NCI-H2081 treated with DMSO at 0.1 percent for 48 hours (cell line): ENCODE measurements around the gene ERBB3.
A peak's percentile ranks its signal among the peaks of the same experiment; 100 is the strongest.
"Not testable (repeated sequence)": the region's sequence is repeated elsewhere in the genome, so short reads cannot be mapped to it uniquely, and the experiment has no call there.

Experiments used
- DNase-seq: peaks from one replicate; lab custom pipeline; 2025; lab: John Stamatoyannopoulos, UW

The ERBB3 gene

GRCh38 chr12:56114084-56114483 is 34.1 kb downstream of the ERBB3 start:
- no peak for DNase-seq

DNA sequence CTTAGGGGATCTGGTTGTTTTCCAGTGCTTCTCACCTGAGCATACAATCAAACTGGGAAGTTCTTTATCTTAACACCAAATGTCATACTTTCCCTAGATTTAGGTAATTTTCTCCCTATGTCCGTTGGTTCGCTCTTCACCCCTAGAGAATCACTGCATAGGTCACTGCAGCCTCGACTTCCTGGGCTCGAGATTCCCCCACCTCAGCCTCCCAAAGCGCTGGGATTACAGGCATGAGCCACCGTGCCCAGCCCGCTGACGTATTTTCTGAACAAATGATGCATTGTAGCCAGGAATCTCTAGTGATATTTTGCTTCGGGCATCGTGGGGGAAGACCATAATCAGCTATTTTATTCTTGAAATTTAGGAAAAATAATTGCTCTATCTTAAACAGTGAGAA is 35.4 kb downstream of the ERBB3 start:
- DNase-seq: no peak

- DNase-seq: peak; percentile 92
These were observed 36.5 kb downstream of the ERBB3 start, which contains the start of gene RPL41 for GRCh38 chr12:56116267-56117081. Gene RPL41 (plus strand): TSS chr12:56116633.

DNA sequence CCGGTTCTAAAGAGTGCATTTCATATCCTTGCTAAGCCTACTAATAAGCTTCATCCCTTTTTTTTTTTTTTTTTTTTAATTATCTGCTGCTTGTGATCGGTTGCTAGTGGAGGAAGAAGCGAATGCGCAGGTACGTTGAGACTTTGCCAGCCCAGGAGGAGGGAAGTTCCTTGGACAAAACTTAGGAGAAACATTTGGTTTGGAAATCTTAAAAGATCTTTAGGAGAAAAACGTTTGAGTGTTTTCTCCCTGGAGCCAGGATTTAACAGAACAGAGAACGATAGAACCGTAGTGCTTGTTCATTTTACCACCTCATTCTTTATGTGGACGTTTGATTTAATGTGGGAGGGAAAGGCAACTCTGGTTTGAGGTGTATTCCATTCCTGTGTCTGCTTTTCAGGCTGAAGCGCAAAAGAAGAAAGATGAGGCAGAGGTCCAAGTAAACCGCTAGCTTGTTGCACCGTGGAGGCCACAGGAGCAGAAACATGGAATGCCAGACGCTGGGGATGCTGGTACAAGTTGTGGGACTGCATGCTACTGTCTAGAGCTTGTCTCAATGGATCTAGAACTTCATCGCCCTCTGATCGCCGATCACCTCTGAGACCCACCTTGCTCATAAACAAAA is 37.2 kb downstream of the ERBB3 start:
- not testable (repeated sequence) for DNase-seq

DNA sequence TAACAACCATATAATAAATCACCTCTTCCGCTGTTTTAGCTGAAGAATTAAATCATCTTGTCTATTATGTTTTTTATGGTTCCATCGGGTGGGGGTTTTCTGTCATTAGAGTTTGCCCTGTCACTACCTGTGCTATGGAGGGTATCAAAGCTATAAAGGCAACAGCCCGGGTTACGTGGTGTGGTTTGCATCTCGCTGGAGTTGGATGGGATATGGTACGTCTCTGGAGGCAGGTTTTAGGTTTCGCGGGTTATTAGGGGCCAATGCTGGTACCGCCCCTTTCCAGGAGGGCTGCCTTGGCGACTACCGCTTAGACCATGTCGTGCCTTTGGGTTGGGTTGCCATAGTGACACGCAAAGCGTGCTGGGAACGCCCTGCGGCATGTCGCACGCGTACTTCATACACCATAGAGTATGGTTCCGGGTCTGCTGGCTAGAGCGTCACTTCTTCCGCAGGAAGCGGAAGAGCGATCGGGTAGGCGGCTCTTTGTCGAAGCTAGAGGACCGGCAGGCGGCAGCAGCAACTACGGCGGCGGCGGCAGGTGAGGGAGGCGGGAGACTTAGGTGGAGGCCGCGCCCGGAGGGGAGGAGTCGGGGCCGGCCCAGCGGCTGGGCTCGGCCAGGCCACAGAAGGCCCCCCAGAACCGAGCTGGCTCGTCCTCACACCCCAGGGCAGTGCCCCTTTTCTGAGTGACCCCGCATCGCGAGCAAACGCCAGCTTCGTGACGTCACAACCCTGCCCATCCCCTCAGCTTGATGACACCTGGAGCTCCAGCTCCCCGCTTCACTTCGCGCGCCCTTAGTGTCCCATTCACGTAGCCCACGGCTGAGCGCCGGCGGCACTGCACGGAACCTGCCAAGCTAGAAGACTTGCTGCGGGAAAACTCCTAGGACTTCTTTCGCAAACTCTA is 38.1 kb downstream of the ERBB3 start, which contains the start of gene ZC3H10:
Gene ZC3H10 (plus strand): TSS at position 489 of the 910 bp plus-strand sequence. CDS start 2,297 bp downstream, outside the sequence.
- peak; percentile 96 for DNase-seq

GRCh38 chr12:56118688-56119357 is 38.9 kb downstream of the ERBB3 start:
- DNase-seq: no peak

GRCh38 chr12:56119361-56119796 is 39.4 kb downstream of the ERBB3 start:
- DNase-seq: peak; percentile 40

DNA sequence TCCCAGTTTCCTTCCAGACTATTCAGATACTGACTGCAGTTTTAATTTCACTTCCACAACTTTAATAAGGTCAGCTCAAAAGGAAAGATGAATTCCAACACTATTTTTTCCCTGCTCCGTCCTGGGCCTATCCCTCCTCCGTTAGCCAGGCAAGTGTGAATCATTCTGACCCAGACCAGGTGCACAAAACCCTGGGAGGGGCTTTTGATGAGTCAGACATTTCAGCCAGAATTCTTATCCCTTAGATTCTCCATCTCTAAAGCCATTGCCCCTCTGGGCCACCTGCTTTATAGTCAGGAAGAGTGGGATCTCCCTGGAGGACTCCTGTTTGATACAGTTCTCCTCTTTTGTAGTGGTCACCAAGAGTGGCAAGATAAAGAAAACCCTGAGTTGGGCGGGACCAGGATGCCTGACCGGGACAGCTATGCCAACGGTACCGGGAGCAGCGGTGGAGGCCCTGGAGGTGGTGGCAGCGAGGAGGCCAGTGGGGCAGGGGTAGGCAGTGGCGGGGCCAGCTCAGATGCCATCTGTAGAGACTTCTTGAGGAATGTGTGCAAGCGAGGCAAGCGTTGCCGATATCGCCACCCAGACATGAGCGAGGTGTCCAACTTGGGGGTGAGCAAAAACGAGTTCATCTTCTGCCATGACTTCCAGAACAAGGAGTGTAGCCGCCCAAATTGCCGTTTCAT is 40.3 kb downstream of the ERBB3 start:
- no peak for DNase-seq

DNA sequence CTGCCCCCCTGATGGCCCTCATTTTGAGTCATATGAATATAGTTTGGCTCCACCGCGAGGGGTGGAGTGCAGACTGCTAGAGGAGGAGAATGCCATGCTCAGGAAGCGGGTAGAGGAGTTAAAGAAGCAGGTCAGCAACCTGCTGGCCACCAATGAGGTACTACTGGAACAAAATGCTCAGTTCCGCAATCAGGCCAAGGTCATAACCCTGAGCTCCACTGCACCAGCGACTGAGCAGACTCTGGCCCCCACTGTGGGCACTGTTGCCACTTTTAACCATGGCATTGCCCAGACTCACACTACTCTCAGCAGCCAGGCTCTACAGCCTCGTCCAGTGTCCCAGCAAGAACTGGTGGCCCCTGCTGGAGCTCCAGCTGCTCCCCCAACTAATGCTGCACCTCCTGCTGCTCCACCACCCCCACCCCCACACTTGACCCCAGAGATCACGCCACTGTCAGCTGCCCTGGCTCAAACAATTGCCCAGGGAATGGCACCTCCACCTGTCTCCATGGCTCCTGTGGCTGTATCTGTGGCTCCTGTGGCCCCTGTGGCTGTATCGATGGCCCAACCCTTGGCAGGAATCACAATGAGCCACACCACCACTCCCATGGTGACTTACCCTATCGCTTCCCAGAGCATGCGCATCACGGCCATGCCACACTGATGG is 41.4 kb downstream of the ERBB3 start:
- DNase-seq: no peak

- no peak for DNase-seq
These were observed 42.7 kb downstream of the ERBB3 start for GRCh38 chr12:56122637-56123036.

DNA sequence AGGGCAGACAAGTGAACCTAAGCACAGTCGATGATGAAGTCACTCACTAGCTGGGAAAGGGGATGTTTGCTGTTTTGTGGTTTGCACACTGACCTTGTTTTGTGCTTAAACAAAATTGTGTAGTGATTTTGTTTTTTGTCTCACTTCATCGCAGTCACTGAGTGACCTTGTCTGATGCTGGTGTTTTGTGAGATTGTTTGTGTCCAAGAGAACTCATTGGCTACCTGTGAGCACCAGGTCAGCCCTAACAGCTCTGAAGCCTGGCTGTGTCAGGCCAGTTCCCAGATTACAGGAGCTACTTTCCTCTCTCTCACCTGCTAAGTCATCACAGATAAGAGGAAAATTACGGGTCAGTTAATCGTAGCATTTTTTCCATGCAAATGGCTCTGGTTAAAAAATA is 44.2 kb downstream of the ERBB3 start:
- DNase-seq: no peak

- DNase-seq: no peak
These were observed 46.8 kb downstream of the ERBB3 start for GRCh38 chr12:56126732-56127239.

DNA sequence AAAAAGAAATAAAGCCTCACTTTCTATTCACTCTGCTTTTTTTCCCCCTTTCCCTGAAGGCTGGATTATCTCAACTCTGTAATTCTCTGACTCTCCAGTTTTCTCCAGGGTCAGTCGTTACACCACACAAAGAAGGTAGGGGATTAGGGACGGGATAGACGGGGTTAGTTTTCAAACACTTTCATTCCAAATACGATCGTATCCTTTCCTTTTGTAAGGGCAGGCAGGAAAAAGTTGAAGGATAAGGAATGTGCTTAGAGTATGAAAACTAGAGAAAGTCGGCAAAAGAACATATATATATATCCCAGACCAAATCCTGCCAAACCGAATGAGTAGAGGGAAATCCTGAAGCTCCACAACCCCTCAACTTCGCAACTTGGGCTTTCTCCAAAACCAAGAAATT is 47.5 kb downstream of the ERBB3 start:
- no peak for DNase-seq

DNA sequence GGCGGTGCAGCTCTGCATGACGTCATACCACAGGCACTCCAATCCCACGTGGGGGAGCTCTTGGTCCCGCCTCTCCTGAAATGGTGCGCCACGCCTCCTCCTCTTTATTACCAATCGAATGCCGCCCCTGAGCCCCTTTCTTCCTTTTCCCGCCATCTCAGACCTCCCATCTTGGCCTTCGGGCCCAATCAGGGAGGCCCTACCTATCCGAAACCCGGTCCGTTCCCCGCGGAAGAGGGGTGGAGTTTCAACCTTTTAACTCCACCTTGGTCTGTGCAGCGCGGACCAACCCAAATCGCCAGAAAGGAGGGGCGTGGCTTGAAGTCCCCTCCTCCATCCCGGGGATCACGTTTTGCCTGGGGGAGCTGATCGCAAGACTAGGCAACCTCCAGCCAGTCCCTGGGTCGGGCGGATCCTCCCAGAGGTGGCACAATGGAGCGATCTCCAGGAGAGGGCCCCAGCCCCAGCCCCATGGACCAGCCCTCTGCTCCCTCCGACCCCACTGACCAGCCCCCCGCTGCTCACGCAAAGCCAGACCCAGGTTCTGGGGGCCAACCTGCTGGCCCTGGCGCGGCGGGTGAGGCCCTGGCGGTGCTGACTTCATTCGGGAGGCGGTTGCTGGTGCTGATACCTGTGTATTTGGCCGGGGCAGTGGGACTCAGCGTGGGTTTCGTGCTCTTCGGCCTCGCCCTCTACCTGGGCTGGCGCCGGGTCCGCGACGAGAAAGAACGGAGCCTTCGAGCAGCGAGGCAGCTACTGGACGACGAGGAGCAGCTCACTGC is 48.1 kb downstream of the ERBB3 start, which contains the start of gene ESYT1:
Gene ESYT1 (plus strand): TSS at position 380 of the 782 bp plus-strand sequence. CDS start 53 bp downstream, at position 433.
- peak; percentile 97 for DNase-seq

DNA sequence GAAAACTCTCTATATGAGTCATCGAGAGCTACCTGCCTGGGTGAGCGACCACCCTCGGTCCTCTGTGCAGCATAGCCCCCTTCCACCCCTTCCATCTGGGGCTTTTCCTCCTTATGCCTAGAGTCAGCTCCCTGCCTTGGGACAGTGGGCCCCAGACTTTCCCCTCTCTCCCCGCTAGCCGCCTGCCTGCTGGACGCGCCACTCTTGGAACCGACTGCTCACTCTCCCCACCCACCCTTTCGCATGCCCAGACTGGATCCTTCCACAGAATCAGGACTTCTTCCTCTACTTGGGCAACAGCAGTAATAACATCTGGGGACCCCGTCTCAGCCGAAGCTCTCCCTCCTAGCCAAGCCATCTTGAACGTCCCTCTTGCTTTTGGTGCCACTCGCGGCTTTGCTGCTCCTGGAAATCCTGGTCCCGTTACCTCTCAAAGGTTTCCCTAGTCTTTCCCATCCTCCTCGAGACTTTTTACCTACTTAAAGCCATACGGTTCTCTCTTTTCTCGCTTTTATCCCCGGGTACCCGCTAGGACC is 48.8 kb downstream of the ERBB3 start:
- DNase-seq: no peak

DNA sequence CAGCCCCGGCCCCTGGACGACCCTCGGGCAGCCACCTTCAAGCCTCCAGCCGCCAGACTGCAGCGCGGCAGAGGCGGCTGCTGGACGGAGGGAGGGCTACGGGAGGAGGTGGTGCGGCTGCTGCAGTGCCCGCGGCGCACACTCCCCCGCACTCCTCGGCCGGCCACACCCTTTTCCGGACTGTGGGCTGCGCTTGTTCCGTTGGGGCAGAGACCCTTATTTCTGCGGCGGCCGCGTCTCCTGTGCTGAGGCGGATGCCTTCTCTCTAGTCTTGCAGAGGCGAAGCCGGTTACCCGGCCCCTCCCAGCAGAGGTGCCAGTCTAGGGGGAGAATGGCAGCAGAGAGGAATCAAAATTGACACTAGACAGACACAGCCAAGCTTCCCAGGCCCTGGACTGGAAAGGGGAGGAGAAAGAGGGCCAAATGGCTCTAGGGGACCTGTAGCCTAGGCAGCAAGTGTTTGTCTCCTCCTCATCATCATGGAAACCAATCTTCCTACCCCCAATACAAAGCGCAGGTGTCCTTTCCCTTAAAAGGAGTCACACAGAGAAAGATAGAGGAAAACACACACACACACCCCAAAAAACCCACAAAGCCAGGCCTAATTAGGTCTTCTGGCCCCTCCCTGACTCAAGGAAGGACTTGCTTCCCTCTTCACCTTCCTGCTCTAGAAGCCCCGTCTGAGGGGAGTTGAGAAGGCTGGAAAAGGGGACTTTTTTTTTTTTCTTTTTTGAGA is 49.4 kb downstream of the ERBB3 start:
- no peak for DNase-seq

- no peak for DNase-seq
These were observed 50.1 kb downstream of the ERBB3 start for GRCh38 chr12:56129942-56130495.

DNA sequence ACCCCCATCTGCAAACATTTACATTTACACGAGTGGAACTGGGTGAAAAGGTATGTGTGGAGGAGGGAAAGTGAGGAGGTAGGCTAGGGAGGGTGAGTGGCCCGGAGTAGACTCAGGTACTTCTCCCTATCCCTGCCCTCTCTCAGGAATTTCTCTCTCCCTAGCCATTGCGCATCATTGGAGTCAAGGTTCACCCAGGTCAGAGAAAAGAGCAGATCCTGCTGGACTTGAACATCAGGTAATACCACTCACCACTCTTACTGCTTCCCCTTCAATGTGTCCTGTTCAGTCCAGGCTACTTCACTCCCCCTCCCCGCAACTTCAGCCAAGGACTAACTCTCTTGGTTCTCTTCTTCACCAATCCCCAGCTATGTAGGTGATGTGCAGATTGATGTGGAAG is 50.9 kb downstream of the ERBB3 start:
- DNase-seq: no peak
